GM13976 (cell line): ENCODE measurements around the gene CALM1.

Experiments
- DNase-seq: peaks from one replicate; pipeline ENCODE4 v3.0.0; 2012; ENCODE audit warnings: low spot score
- in situ Hi-C: fragments of 300-500 bp; cut with MboI; formaldehyde crosslinking; loops from one replicate; pipeline ENCODE4 v1.12.0; 2022; ENCODE audit warnings: low sequenced_read_pairs, mixed read lengths, inconsistent platforms; ENCODE audit not compliant: unreplicated experiment
- TF ChIP-seq, protein P1 (sequence below): IDR thresholded peaks from 2 replicates; pipeline ENCODE4 v1.5.1; 2012; ENCODE audit warnings: borderline replicate concordance, mild to moderate bottlenecking; ENCODE audit not compliant: insufficient read depth; ENCODE audit errors: extremely low read depth, missing control alignments, control extremely low read depth

CALM1 gene

DNA sequence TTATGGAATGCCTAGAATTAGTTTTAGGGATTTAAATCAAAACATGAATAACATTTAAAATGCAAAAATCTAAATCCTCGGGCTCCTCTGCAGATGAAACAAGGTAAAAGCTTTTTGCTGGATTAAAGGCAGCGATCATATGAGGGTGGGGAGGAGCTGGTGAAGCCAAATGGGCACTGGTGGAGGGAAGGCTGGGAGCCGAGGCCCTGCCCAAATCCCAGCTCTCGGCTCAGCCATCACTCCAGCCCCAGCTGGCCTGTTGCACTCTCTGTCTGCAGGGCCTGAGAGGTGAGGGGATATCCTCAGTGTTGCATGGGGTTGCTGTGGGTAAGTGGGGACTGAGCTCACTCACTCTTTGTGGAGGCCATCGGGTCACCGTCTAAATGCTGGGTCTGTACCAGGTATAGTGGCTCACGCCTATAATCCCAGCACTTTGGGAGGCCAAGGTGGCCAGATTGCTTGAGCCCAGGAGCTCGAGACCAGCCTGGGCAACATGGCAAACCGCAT lies 28.6 kb downstream of the CALM1 start:
- TF ChIP-seq, protein P1, sequence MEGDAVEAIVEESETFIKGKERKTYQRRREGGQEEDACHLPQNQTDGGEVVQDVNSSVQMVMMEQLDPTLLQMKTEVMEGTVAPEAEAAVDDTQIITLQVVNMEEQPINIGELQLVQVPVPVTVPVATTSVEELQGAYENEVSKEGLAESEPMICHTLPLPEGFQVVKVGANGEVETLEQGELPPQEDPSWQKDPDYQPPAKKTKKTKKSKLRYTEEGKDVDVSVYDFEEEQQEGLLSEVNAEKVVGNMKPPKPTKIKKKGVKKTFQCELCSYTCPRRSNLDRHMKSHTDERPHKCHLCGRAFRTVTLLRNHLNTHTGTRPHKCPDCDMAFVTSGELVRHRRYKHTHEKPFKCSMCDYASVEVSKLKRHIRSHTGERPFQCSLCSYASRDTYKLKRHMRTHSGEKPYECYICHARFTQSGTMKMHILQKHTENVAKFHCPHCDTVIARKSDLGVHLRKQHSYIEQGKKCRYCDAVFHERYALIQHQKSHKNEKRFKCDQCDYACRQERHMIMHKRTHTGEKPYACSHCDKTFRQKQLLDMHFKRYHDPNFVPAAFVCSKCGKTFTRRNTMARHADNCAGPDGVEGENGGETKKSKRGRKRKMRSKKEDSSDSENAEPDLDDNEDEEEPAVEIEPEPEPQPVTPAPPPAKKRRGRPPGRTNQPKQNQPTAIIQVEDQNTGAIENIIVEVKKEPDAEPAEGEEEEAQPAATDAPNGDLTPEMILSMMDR, result no peak
- in situ Hi-C loops, result no loop called here
- DNase-seq, result no peak

DNA sequence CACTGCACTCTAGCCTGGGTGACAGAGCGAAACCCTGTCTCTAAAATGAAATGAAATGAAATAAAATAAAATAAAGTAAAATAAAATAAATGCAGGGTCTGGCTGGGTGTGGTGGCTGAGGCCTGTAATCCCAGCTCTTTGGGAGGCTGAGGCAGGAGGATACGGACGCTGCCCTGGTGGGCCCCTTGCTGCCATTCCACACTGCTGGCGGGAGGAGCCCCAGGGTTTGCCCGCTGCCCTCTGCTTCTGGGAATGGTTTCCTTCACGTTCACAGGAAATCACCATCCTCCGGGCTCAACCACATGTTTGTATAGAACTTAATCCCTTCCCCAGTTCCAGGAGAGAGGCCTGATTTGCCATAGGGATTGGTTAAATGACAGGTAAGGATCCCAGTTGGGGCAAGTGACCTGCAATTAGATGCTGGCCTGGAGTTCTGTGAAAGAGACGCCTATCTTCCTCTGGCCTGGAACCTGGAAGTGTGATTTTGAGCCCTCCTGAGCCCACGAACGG lies 29.3 kb downstream of the CALM1 start:
- DNase-seq, result no peak
- TF ChIP-seq, protein P1, result no peak
- in situ Hi-C loops, result no loop called here

DNA sequence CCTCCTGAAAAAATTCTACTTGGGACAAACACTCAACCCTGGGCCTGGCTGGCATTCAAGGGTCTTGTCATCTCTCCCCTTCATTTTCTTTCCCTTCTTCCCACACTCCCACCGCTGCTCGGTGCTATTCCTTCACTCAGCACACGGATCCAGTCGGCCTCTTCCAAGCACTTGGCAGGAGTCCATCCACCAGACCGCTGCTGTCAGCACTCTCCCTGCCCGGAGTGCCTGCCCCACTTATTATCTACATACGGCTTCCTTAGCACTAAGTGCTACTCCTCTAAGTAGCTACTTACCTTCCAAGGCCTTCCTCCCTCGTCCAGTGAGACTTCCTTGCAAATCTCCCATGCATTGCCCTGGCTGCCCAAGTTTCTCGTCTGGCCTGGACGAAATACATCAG lies 29.8 kb downstream of the CALM1 start:
- TF ChIP-seq, protein P1, result no peak
- in situ Hi-C loops, result no loop called here
- DNase-seq, result no peak

DNA sequence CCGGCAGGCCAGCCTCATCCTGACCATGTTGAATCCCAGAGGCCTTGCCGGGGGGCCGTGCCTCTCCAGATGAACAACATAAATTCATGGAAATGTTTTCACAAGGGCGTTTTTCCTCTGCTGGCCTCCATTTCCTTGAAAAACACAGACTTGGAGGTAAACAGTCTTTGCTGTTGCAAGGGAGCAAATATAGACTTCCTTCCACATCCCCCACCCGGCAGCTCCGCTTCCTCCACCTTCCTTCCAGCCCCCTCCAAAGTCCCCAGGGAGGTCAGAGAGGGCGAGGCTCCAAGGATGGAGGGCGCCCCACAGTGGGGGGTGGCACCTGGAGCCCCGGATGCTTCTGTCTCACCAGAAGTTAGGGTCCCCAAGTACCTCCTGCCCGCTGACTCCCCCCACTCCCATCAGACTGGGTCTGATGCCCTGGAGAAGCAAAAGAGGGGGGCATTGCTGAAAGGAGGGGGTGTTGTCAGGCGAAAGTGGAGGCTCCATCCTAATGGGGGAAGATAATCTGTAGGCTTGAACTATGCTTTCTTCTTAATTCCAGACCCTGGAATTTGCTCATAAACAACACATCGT lies 31.1 kb downstream of the CALM1 start:
- in situ Hi-C loops, result no loop called here
- TF ChIP-seq, protein P1, result no peak
- no peak for DNase-seq

DNA sequence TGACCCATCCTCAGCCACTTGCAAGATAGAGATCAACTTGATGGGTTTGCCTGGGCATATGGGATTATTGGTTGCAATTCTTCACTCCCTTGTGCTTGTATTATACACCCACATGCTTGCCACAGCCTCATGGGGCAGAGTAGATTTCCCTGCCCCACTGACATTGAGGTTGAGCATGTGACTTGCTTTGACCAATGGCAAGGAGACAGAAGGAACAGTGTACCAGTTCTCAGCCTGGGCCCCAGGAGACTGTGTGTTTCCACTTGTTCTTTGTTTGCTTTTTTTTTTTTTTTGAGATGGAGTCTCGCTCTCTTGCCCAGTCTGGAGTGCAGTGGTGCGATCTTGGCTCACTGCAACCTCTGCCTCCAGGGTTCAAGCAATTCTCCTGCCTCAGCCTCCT lies 31.8 kb downstream of the CALM1 start:
- in situ Hi-C loops, result no loop called here
- DNase-seq, result no peak
- TF ChIP-seq, protein P1, result no peak

DNA sequence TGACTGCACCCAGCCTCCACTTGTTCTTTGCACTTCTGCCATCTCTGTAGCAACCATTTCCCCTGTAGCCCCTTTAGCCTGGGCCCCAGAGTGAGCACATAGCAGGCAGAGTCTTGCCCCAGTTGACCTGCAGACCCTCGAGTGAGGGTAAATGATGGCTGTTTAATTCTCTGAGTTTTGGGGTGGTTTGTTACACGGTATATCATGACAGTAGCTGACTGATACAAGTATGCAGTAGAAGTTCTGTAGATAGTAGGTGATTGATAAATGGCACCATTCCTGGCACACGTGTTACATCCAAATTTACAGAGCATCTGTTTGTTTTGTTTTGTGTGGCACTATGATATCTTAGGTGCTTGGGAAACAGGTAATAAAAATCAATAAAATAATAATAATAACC lies 32.4 kb downstream of the CALM1 start:
- DNase-seq, result no peak
- TF ChIP-seq, protein P1, result no peak

More for the DNA sequence above, 32.4 kb downstream of the CALM1 start:
- in situ Hi-C loops, result no loop called here
